GM12875 (cell line): ENCODE measurements around the gene PGA5.
A peak's percentile ranks its signal among the peaks of the same experiment; 100 is the strongest.

Experiments
- H3K4me3 ChIP-seq: one replicate; pipeline ENCODE4 v1.5.1; 2011; ENCODE audit warnings: low read depth, low read length, control low read depth
- TF ChIP-seq, protein P1 (sequence below): IDR thresholded peaks from 2 replicates; pipeline ENCODE4 v1.5.1; 2011; ENCODE audit warnings: low read depth, mild to moderate bottlenecking, control low read depth, inconsistent platforms, low read length, moderate library complexity, borderline replicate concordance; ENCODE audit not compliant: insufficient read depth

Gene PGA5

DNA sequence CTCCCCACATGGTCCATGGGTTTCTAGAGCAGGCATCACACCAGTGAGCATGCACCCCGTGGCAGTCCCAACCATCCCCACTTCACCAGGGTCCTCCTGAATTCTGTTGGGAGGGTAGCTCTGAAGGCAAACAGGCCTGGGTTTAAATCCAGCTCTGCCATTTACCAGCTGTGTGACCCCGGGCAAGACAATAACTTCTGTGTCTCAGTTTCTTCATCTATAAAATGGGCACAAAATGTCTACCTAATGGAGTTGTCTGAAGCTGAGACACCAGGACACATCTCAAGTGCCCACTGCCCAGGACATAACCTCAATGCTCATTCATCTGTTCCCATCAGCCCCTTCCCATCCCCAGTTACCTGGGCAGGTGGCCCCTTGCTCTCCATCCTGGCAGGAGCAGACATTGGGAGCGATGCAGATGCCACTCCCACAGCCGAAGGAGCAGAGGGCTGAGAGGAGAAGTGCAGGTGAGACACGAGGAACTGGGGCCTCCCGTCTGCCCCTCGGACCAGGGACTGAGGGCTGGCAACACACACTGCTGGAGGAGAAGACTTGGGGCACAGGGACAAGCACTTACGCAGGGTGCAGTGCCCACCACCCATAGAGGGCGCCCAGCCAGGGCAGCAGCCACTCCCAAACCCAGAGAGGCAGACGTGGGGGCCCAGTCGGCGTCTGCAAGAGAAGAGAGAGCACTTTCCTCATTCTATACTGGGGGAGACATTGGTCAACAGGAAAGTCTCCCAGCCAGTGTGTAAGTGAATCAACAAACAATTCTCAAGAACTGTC lies 50.1 kb downstream of the PGA5 start:
- TF ChIP-seq, protein P1, sequence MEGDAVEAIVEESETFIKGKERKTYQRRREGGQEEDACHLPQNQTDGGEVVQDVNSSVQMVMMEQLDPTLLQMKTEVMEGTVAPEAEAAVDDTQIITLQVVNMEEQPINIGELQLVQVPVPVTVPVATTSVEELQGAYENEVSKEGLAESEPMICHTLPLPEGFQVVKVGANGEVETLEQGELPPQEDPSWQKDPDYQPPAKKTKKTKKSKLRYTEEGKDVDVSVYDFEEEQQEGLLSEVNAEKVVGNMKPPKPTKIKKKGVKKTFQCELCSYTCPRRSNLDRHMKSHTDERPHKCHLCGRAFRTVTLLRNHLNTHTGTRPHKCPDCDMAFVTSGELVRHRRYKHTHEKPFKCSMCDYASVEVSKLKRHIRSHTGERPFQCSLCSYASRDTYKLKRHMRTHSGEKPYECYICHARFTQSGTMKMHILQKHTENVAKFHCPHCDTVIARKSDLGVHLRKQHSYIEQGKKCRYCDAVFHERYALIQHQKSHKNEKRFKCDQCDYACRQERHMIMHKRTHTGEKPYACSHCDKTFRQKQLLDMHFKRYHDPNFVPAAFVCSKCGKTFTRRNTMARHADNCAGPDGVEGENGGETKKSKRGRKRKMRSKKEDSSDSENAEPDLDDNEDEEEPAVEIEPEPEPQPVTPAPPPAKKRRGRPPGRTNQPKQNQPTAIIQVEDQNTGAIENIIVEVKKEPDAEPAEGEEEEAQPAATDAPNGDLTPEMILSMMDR: peak; percentile 35; the same call in 1 of the 2 replicates
- H3K4me3 ChIP-seq: no peak overlapping the region

GRCh38 chr11:61292356-61292755 lies 51.4 kb downstream of the PGA5 start:
- TF ChIP-seq, protein P1: no peak
- H3K4me3 ChIP-seq: no peak overlapping the region

DNA sequence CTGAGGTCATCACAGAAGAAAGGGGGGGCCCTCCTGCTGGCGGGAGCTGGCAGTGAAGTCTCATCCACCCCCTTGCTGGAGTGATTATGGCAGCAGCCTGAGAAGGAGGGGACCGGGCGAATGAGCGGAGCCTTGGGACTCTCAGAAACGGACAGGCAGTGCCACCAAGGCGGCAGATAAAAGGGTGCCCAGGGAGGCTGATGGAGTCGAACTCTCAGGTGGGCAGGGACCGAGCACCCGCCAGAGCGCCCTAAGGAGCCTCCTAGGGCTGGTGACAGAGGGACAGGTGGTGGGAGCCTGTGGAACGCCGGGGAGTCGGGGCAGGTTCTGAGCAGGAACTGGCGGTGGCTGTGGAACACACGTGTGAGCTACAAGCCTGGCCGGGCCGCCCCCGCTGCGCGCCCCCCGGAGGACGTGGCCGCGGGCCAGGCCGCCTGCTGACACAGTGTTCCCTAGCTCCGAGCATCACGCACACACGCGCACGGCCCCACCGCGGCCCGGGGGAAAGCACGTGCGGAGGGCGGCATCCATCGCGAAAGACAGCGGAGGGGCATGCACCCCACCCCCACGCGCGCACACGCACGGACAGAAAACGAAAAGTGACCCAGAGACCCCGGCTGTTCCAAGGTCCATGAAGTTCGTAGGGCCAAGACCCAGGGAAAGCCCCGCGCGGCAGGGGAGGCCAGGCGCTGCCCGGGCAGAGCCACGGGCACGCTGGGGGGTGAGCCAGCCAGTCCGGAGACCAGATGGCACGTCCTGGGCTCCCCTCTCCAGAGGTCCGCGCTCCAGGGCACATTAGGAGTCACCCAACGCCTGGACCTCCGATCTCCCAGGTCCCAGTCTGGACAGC lies 53.1 kb downstream of the PGA5 start:
- H3K4me3 ChIP-seq: peak overlapping the region; percentile 89
- TF ChIP-seq, protein P1: 0 out of 2 replicates have a peak, but pooled peaks have one; percentile 19

- TF ChIP-seq, protein P1: peak; percentile 49
- H3K4me3 ChIP-seq: peak within 1 kb of the TSS; percentile 89
These were observed 54.0 kb downstream of the PGA5 start, which contains the start of gene VWCE for GRCh38 chr11:61294717-61295595. VWCE (minus strand) TSS chr11:61295316; CDS start chr11:61295037, 279 bp downstream.

- peak overlapping the region; percentile 89 for H3K4me3 ChIP-seq
- TF ChIP-seq, protein P1: no peak
These were observed 54.6 kb downstream of the PGA5 start for GRCh38 chr11:61295596-61295926.

DNA sequence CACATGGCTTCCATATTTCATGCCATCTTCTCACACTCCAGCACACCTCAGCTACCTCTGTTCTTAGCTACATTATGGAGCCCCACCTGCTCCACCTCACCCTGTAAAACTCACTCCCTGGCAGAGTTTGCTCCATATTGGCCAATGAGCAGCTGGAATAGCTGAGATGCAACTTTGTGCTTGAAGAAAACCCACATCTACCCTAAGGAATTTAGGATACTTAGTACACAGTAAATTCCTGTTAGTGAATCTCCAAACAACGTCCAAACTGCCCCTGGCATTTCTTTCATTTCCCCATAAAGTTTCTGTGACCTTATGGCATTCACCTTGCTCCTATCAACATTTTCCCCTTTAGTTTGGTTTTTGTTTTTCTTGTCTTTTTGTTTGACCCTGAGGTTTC lies 56.4 kb downstream of the PGA5 start:
- TF ChIP-seq, protein P1: no peak
- no peak overlapping the region for H3K4me3 ChIP-seq
